Measurements from ENCODE around the gene PTBP3. TPM values are rescaled to one million over a fixed set of nuclear protein-coding genes. Genes with fewer than 3 reads are reported as not detected.

The PTBP3 gene
- polyA plus RNA-seq, 2 of the 4 experiments (the other 2 are of a cell fraction): 55.7 to 105 TPM

GRCh38 chr9:112245126-112245525, 88.3 kb downstream of the PTBP3 start:
- no peak for FAIRE-seq
- WGBS (ENCODE audit: missing lambda C conversion rate): 93% methylated on average over 5 of the region's 5 CpGs
- CTCF ChIA-PET: interaction anchor here (0.8 kb wide), 1 partner anchor 13 kb away, joined by 3 read pairs; no protein-coding TSS in a partner anchor

GRCh38 chr9:112242147-112242804, 91.1 kb downstream of the PTBP3 start:
- ChIA-PET CTCF (interaction anchor here (1.6 kb wide), 1 partner anchor 10 kb away, joined by 7 read pairs; no protein-coding TSS in a partner anchor), POLR2A (interaction anchor here (0.6 kb wide), 1 partner anchor 63 kb away, joined by 5 read pairs; no protein-coding TSS in a partner anchor)
- no peak for ATAC-seq
- FAIRE-seq: no peak
- no peak for DNase-seq (ENCODE audit: low read depth in 1 of 2, low spot score in 1 of 2)
- TF ChIP-seq CEBPB (IDR thresholded peaks at IDR 0.05): no peak
- TF ChIP-seq TFCP2L1 (CRISPR knock-in tag; IDR thresholded peaks at IDR 0.05): no peak
- no peak for TF ChIP-seq ZFP36 (IDR thresholded peaks at IDR 0.05; ENCODE audit: borderline replicate concordance, partially characterized antibody)
- TF ChIP-seq, protein P1, sequence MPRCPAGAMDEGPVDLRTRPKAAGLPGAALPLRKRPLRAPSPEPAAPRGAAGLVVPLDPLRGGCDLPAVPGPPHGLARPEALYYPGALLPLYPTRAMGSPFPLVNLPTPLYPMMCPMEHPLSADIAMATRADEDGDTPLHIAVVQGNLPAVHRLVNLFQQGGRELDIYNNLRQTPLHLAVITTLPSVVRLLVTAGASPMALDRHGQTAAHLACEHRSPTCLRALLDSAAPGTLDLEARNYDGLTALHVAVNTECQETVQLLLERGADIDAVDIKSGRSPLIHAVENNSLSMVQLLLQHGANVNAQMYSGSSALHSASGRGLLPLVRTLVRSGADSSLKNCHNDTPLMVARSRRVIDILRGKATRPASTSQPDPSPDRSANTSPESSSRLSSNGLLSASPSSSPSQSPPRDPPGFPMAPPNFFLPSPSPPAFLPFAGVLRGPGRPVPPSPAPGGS (IDR thresholded peaks at IDR 0.05): no peak
- no peak for TF ChIP-seq GATA3 (IDR thresholded peaks at IDR 0.05; ENCODE audit: borderline replicate concordance)
- no peak for TF ChIP-seq HEYL (CRISPR knock-in tag; IDR thresholded peaks at IDR 0.05)
- no peak for TF ChIP-seq ATOH8 (CRISPR knock-in tag; IDR thresholded peaks at IDR 0.05; ENCODE audit: low read depth)
- no peak for TF ChIP-seq SREBF2 (IDR thresholded peaks at IDR 0.05)
- TF ChIP-seq ZSCAN20 (CRISPR knock-in tag; IDR thresholded peaks at IDR 0.05): no peak
- TF ChIP-seq, protein P2, sequence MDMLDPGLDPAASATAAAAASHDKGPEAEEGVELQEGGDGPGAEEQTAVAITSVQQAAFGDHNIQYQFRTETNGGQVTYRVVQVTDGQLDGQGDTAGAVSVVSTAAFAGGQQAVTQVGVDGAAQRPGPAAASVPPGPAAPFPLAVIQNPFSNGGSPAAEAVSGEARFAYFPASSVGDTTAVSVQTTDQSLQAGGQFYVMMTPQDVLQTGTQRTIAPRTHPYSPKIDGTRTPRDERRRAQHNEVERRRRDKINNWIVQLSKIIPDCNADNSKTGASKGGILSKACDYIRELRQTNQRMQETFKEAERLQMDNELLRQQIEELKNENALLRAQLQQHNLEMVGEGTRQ (IDR thresholded peaks at IDR 0.05): no peak
- no peak overlapping the region for H3K4me3 ChIP-seq
- H3K27ac ChIP-seq: no peak overlapping the region
- WGBS (ENCODE audit: missing lambda C conversion rate): 92% methylated on average over 6 of the region's 6 CpGs
- no peaks in the 10 kb centered on the region for H3K9me3 ChIP-seq
- peaks cover 9% of the 10 kb centered on the region for H3K4me1 ChIP-seq
- H3K4me2 ChIP-seq: no peak overlapping the region

More at GRCh38 chr9:112245126-112245525, 88.3 kb downstream of the PTBP3 start:
- Histone ChIP-seq H3K27ac (no peak overlapping the region), H3K4me1 (peaks cover 22% of the 10 kb centered on the region), H3K4me2 (no peak overlapping the region), H3K4me3 (no peak overlapping the region), H3K9me3 (no peaks in the 10 kb centered on the region)
- POLR2A ChIA-PET: no interaction called here
- TF ChIP-seq HOXB5 (CRISPR knock-in tag; IDR thresholded peaks at IDR 0.05) (no peak), CEBPB (IDR thresholded peaks at IDR 0.05) (no peak), CBX2 (IDR thresholded peaks at IDR 0.05; ENCODE audit: borderline replicate concordance, low read depth) (no peak), EHF (CRISPR knock-in tag; IDR thresholded peaks at IDR 0.05) (no peak), HDAC2 (IDR thresholded peaks at IDR 0.05) (no peak), ATOH8 (CRISPR knock-in tag; IDR thresholded peaks at IDR 0.05; ENCODE audit: low read depth) (no peak), REST (IDR thresholded peaks at IDR 0.05) (no peak), PBX3 (IDR thresholded peaks at IDR 0.05) (no peak), SMC3 (IDR thresholded peaks at IDR 0.05) (no peak), CHD4 (IDR thresholded peaks at IDR 0.05; ENCODE audit: borderline replicate concordance) (no peak), ZC3H11A (IDR thresholded peaks at IDR 0.05) (no peak)
- DNase-seq (ENCODE audit: low read depth in 1 of 2, low spot score in 1 of 2) (no peak), ATAC-seq (no peak)

All from A549 (cell line).